Measurements from ENCODE around the gene IRX4.

The IRX4 gene

GRCh38 chr5:1856596-1857255 lies 26.0 kb downstream of the IRX4 start:
- TF ChIP-seq YY1 (IDR thresholded peaks at IDR 0.05; ENCODE audit: low read depth): no peak
- TF ChIP-seq ZBTB7A (IDR thresholded peaks at IDR 0.05; ENCODE audit: low read depth): no peak
- no peak for TF ChIP-seq USF1 (IDR thresholded peaks at IDR 0.05)
- no peak for TF ChIP-seq MAX (IDR thresholded peaks at IDR 0.05)
- TF ChIP-seq TCF12 (IDR thresholded peaks at IDR 0.05; ENCODE audit: low read depth): no peak
- TF ChIP-seq REST (IDR thresholded peaks at IDR 0.05; ENCODE audit: low read depth): no peak
- no peak for TF ChIP-seq NFIC (IDR thresholded peaks at IDR 0.05)
- TF ChIP-seq CREB1 (IDR thresholded peaks at IDR 0.05; ENCODE audit: low read depth): no peak

- TF ChIP-seq FOXM1 (IDR thresholded peaks at IDR 0.05; ENCODE audit: borderline replicate concordance, low read depth) (no peak), TCF12 (IDR thresholded peaks at IDR 0.05; ENCODE audit: low read depth) (no peak), NFIC (IDR thresholded peaks at IDR 0.05) (no peak), CREB1 (IDR thresholded peaks at IDR 0.05; ENCODE audit: low read depth) (no peak), ZBTB7A (IDR thresholded peaks at IDR 0.05; ENCODE audit: low read depth) (no peak), YY1 (IDR thresholded peaks at IDR 0.05; ENCODE audit: low read depth) (no peak), USF1 (IDR thresholded peaks at IDR 0.05) (no peak), CEBPB (IDR thresholded peaks at IDR 0.05) (no peak), RAD21 (IDR thresholded peaks at IDR 0.05; ENCODE audit: low read depth) (no peak), EP300 (IDR thresholded peaks at IDR 0.05; ENCODE audit: borderline replicate concordance) (no peak), EGR1 (IDR thresholded peaks at IDR 0.05) (no peak), TAF1 (IDR thresholded peaks at IDR 0.05; ENCODE audit: low read depth) (no peak)
Measured at GRCh38 chr5:1855596-1855995, 27.1 kb downstream of the IRX4 start.

- TF ChIP-seq USF1 (IDR thresholded peaks at IDR 0.05): no peak
Measured at GRCh38 chr5:1855075-1855474, 27.6 kb downstream of the IRX4 start.

- TF ChIP-seq TEAD4 (IDR thresholded peaks at IDR 0.05) (no peak), EGR1 (IDR thresholded peaks at IDR 0.05) (no peak), EP300 (IDR thresholded peaks at IDR 0.05; ENCODE audit: borderline replicate concordance) (no peak), ZBTB7A (IDR thresholded peaks at IDR 0.05; ENCODE audit: low read depth) (no peak), YY1 (IDR thresholded peaks at IDR 0.05; ENCODE audit: low read depth) (no peak), TCF12 (IDR thresholded peaks at IDR 0.05; ENCODE audit: low read depth) (no peak), USF1 (IDR thresholded peaks at IDR 0.05) (no peak)
Measured at GRCh38 chr5:1853531-1853930, 29.2 kb downstream of the IRX4 start.

GRCh38 chr5:1852324-1852947 lies 30.3 kb downstream of the IRX4 start:
- no peak for TF ChIP-seq YY1 (IDR thresholded peaks at IDR 0.05; ENCODE audit: low read depth)
- TF ChIP-seq EGR1 (IDR thresholded peaks at IDR 0.05): no peak
- TF ChIP-seq CREB1 (IDR thresholded peaks at IDR 0.05; ENCODE audit: low read depth): no peak
- TF ChIP-seq REST (IDR thresholded peaks at IDR 0.05; ENCODE audit: low read depth): no peak

- no peak for TF ChIP-seq TEAD4 (IDR thresholded peaks at IDR 0.05)
Measured at GRCh38 chr5:1851290-1851934, 31.3 kb downstream of the IRX4 start.
